GM12873 (cell line): ENCODE data around the gene TNIK.

Experiments used
- TF ChIP-seq, protein P1 (sequence below): IDR thresholded peaks from 2 replicates; pipeline ENCODE4 v1.5.1; 2012; ENCODE audit warnings: low read depth, mild to moderate bottlenecking, moderate library complexity, low read length, control low read depth; ENCODE audit not compliant: insufficient read depth; ENCODE audit errors: missing control alignments

Gene TNIK

DNA sequence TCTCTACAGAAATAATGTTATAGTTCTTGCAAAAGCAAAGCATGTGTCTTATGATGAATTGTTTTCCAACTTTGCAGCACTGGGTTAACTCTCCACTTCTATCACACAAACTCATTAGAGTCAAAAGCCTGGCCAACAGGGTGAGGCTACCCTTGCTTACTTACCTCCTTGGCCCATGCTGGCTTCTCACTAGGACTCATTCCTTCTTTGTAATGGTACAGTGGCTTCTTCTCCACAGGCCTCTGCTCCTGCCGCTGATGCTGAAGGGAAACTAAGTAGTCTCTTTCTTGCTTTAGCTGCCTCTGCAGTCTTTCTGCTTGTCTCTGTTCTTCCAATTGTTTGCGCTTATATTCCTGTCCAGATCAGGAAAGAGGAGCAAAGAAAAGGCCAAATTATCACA is 322.2 kb downstream of the TNIK start:
- TF ChIP-seq, protein P1, sequence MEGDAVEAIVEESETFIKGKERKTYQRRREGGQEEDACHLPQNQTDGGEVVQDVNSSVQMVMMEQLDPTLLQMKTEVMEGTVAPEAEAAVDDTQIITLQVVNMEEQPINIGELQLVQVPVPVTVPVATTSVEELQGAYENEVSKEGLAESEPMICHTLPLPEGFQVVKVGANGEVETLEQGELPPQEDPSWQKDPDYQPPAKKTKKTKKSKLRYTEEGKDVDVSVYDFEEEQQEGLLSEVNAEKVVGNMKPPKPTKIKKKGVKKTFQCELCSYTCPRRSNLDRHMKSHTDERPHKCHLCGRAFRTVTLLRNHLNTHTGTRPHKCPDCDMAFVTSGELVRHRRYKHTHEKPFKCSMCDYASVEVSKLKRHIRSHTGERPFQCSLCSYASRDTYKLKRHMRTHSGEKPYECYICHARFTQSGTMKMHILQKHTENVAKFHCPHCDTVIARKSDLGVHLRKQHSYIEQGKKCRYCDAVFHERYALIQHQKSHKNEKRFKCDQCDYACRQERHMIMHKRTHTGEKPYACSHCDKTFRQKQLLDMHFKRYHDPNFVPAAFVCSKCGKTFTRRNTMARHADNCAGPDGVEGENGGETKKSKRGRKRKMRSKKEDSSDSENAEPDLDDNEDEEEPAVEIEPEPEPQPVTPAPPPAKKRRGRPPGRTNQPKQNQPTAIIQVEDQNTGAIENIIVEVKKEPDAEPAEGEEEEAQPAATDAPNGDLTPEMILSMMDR, result no peak

DNA sequence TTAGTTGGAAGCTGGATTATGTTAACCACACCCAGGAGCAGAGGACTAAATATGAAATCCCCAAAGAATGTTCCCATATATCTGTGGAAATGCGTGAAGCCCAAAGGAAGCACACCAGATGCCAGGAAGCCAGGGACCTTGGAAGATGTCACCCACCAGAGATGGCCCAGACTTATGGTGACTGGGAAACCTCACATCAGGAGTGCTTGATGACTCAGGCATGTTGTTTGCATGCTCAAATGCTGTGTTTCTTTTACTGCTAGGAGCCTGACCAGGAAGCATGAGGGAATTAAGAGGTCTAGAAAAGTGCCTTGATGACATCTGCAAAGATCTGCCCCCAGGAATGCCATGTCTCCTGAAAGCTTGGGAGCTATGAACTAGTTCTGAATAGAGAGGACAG is 324.7 kb downstream of the TNIK start:
- TF ChIP-seq, protein P1, result no peak

DNA sequence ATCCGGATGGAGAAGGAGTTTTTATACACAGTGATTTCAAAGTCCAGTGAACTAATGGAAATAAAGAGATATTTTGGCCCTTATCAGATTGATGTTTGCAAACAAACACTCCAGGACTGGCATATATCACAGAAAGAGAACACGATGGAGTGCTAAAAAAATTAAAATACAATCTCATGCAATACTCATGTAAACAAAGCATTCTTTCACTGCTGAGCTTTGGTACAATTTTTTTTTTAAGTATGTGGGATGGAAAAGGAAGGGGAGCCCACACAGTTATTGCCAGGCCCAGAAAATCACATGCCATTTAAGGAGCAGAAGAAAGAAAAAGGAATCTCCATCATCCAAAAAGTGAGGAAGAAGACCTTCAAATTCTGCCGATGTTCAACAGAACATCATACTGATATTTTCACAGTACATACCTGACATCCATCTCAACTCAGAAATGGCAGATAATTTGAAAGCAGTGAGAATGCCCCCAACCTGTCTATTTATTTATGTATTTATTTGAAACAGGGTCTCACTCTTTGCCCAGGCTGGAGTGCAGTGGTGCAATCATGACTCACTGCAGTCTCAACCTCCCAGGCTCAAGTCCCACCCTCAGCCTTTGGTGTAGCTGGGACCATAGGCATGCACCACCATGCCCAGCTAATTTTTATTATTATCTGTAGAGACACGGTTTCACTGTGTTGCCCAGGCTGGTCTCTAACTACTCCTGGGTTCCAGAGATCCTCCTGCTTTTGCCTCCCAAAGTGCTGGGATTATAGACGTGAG is 326.2 kb downstream of the TNIK start:
- TF ChIP-seq, protein P1, result no peak

DNA sequence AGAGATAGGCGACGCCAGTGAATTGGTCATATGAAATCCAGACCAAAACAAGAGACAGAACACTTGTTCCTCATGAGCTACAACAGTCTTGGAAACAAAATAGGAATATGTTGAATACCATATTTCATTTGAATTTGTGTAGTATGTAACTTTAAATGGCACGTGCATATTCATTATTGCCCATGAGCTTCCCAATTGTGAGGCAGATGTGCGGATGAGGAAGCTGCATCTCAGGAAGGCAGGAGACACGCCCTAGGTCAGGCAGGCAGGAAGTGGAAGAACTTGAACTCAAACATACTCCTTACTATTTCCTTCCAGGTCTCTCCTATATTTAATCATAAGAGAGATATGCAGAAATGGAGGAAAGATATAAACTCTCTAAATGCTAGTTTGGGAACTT is 326.9 kb downstream of the TNIK start:
- TF ChIP-seq, protein P1, result no peak

DNA sequence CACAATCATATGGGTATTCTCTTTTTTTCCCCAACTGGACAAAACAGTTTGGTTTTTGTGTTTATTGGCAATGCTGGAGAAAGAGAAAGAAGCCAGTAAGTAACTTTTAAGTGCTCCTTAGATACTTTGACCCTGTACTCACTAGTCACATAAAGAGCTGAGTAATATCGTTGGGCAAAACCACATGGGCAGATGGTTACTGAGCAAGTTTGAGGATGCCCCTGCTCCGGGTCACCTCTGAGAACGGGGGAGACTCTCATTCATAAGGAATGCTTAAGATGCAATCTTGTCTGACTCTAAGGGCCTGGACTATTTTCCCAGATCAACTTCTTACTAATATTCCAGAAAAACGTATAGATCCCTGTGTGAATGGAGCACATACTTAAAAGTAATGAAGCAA is 327.3 kb downstream of the TNIK start:
- TF ChIP-seq, protein P1, result no peak

DNA sequence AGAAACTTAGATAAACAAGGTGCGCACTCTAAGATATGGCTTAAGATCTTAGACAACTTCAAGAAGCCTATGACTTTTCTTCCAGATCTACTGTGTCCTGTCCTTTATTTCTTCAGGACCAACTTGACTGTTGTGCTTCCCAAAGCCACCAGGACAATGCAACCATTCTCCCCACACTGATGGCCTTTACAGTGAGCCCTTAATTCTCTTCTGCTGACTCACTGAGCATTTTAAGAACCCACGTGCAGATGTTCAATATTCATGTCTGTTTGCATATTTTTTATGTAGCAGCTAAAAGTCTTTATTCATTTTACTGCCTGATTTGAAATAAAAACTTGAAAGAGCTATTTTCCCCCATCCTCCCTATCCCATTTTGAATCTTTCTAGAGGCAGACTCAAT is 330.4 kb downstream of the TNIK start:
- TF ChIP-seq, protein P1, result no peak

DNA sequence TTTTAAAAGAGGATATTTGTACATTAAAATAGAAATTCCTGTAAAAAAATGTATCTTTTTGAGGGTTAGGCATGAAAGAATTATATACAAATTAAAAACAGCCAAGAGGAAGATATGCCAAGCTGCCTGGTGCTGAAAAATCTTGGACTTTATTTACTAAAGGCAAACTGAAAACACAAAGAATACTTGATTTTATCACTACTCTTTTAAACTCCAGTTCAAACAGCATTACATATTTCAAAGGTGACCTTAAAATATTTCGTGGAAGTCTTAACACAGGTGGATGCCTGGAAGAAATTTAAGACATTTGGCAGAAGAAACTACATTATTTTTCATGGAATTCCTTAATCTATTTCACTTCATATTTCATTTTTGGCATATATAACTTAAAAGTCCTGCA is 332.6 kb downstream of the TNIK start:
- TF ChIP-seq, protein P1, result no peak
